Muscle layer of duodenum (tissue), 2 donors: Measurements from ENCODE around the gene ANKRD24.
A peak's percentile ranks its signal among the peaks of the same experiment; 100 is the strongest.
"Not testable (repeated sequence)": the region's sequence is repeated elsewhere in the genome, so short reads cannot be mapped to it uniquely, and the experiment has no call there.

ENCODE experiments used
- H3K27ac ChIP-seq: one replicate; pipeline ENCODE4 v1.7.0; 2013; ENCODE audit warnings: mild to moderate bottlenecking, low read length
- H3K27me3 ChIP-seq: one replicate; pipeline ENCODE4 v1.7.0; 2013; ENCODE audit warnings: low read depth, mild to moderate bottlenecking, control low read depth, low read length
- H3K36me3 ChIP-seq, 2 donors: one replicate each; pipeline ENCODE4 v1.7.0; 2013; ENCODE audit warnings: low read length in 2 of 2, control low read depth in 1 of 2, mild to moderate bottlenecking in 1 of 2; ENCODE audit not compliant: insufficient read depth in 2 of 2, control insufficient read depth in 1 of 2
- H3K4me1 ChIP-seq, 2 donors: one replicate each; pipeline ENCODE4 v1.7.0; 2013; ENCODE audit warnings: low read length in 2 of 2, mild to moderate bottlenecking in 2 of 2, control low read depth in 1 of 2, moderate library complexity in 1 of 2; ENCODE audit not compliant: insufficient read depth in 2 of 2, control insufficient read depth in 1 of 2
- H3K4me3 ChIP-seq, 2 donors: one replicate each; pipeline ENCODE4 v1.7.0; 2013; ENCODE audit warnings: low read length in 2 of 2, low read depth in 1 of 2, mild to moderate bottlenecking in 1 of 2
- H3K9me3 ChIP-seq, 2 donors: one replicate each; pipeline ENCODE4 v1.7.0; 2013; ENCODE audit warnings: low read length in 2 of 2, control low read depth in 1 of 2, mild to moderate bottlenecking in 1 of 2; ENCODE audit not compliant: control insufficient read depth in 1 of 2
- donor health status: healthy.

ANKRD24 gene

GRCh38 chr19:4182084-4182810, at the start of gene ANKRD24, which contains the start of gene SIRT6:
ANKRD24 (plus strand) TSS chr19:4182689; CDS start chr19:4186426, 3,737 bp downstream.
SIRT6 (minus strand) TSS chr19:4182563; CDS start chr19:4182539, 24 bp downstream.
- Histone ChIP-seq H3K27ac (peak within 1 kb of the TSS; percentile 77), H3K27me3 (no peaks in the 10 kb centered on the region), H3K4me3 (peak within 1 kb of the TSS; percentile 90 to 97), H3K9me3 (no peaks in the 10 kb centered on the region), H3K4me1 (peaks cover 0 to 21% of the 10 kb centered on the region in 2 donors), H3K36me3 (peaks cover 0 to 24% of the 10 kb centered on the region in 2 donors)

GRCh38 chr19:4134351-4134750, 48.1 kb upstream of the ANKRD24 start:
- H3K27me3 ChIP-seq: no peaks in the 10 kb centered on the region
- H3K36me3 ChIP-seq: no peaks in the 10 kb centered on the region
- H3K27ac ChIP-seq: no peak overlapping the region
- H3K9me3 ChIP-seq: no peaks in the 10 kb centered on the region
- H3K4me1 ChIP-seq: no peaks in the 10 kb centered on the region
- no peak overlapping the region for H3K4me3 ChIP-seq

DNA sequence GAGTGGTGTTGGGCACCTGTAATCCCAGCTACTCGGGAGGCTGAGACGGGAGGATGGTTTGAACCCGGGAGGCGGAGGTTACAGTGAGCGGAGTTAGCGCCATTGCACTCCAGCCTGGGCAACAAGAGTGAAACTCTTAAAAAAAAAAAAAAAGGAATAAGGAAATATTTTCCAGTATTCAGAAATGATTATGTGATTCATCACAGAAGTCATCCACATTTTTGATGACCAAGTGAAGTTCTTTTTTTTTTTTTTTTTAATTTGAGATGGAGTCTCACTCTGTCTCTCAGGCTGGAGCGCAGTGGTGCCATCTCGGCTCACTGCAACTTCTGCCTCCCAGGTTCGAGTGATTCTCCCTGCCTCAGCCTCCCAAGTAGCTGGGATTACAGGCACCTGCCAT, 47.1 kb upstream of the ANKRD24 start:
- not testable (repeated sequence) for H3K9me3 ChIP-seq, H3K4me3 ChIP-seq, H3K27ac ChIP-seq, H3K4me1 ChIP-seq, H3K36me3 ChIP-seq, H3K27me3 ChIP-seq

GRCh38 chr19:4136680-4137088, 45.8 kb upstream of the ANKRD24 start:
- Histone ChIP-seq H3K36me3 (no peaks in the 10 kb centered on the region), H3K27me3 (no peaks in the 10 kb centered on the region), H3K4me3 (no peak overlapping the region), H3K4me1 (no peaks in the 10 kb centered on the region), H3K27ac (no peak overlapping the region), H3K9me3 (no peaks in the 10 kb centered on the region)

DNA sequence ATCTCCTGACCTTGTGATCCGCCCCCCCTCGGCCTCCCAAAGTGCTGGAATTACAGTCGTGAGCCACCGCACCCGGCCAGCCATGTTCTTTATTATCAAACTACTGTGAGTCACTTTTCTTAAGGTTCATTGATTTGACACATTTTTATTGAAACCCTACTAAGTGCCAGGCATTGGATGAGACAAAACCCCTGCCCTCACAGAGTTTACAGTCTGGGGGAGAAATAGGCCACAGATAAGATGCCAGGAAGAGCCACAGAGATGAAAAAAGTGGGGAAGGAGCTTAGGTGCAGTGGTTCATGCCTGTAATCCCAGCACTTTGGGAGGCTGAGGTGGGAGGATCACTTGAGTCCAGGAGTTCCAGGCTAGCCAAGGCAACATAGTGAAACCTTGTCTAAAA, 44.0 kb upstream of the ANKRD24 start:
- Histone ChIP-seq H3K4me1 (no peaks in the 10 kb centered on the region), H3K36me3 (no peaks in the 10 kb centered on the region), H3K4me3 (no peak overlapping the region), H3K27me3 (no peaks in the 10 kb centered on the region), H3K9me3 (no peaks in the 10 kb centered on the region), H3K27ac (no peak overlapping the region)

GRCh38 chr19:4139614-4140236, 42.8 kb upstream of the ANKRD24 start:
- Histone ChIP-seq H3K4me3 (no peak overlapping the region), H3K4me1 (no peaks in the 10 kb centered on the region), H3K9me3 (no peaks in the 10 kb centered on the region), H3K27me3 (no peaks in the 10 kb centered on the region), H3K27ac (no peak overlapping the region), H3K36me3 (no peaks in the 10 kb centered on the region)

- Histone ChIP-seq H3K9me3 (no peaks in the 10 kb centered on the region), H3K4me1 (no peaks in the 10 kb centered on the region), H3K27ac (no peak overlapping the region)
Observed at GRCh38 chr19:4140237-4140711, 42.2 kb upstream of the ANKRD24 start.

GRCh38 chr19:4142916-4143315, 39.6 kb upstream of the ANKRD24 start:
- not testable (repeated sequence) for H3K36me3 ChIP-seq, H3K4me3 ChIP-seq, H3K4me1 ChIP-seq, H3K27ac ChIP-seq, H3K9me3 ChIP-seq, H3K27me3 ChIP-seq

More at GRCh38 chr19:4140237-4140711, 42.2 kb upstream of the ANKRD24 start:
- H3K27me3 ChIP-seq: no peaks in the 10 kb centered on the region
- H3K4me3 ChIP-seq: no peak overlapping the region
- H3K36me3 ChIP-seq: no peaks in the 10 kb centered on the region

GRCh38 chr19:4144666-4145249, 37.7 kb upstream of the ANKRD24 start:
- H3K36me3 ChIP-seq: no peaks in the 10 kb centered on the region
- no peaks in the 10 kb centered on the region for H3K9me3 ChIP-seq
- no peaks in the 10 kb centered on the region for H3K27me3 ChIP-seq
- no peaks in the 10 kb centered on the region for H3K4me1 ChIP-seq
- H3K27ac ChIP-seq: peak overlapping the region; percentile 45
- no peak overlapping the region for H3K4me3 ChIP-seq

- no peaks in the 10 kb centered on the region for H3K4me1 ChIP-seq
- no peaks in the 10 kb centered on the region for H3K36me3 ChIP-seq
- no peaks in the 10 kb centered on the region for H3K9me3 ChIP-seq
- H3K27ac ChIP-seq: no peak overlapping the region
- no peak overlapping the region for H3K4me3 ChIP-seq
- H3K27me3 ChIP-seq: no peaks in the 10 kb centered on the region
Observed at GRCh38 chr19:4149518-4150288, 32.8 kb upstream of the ANKRD24 start.

- no peak overlapping the region for H3K27ac ChIP-seq
- no peaks in the 10 kb centered on the region for H3K36me3 ChIP-seq
- H3K27me3 ChIP-seq: no peaks in the 10 kb centered on the region
- no peak overlapping the region for H3K4me3 ChIP-seq
- no peaks in the 10 kb centered on the region for H3K9me3 ChIP-seq
- H3K4me1 ChIP-seq: no peaks in the 10 kb centered on the region
Observed at GRCh38 chr19:4151623-4152022, 30.9 kb upstream of the ANKRD24 start.
